Hepatocyte (in vitro differentiated cells): ENCODE results near the gene HHAT. TPM values are rescaled to one million over a fixed set of nuclear protein-coding genes. Genes with fewer than 3 reads are reported as not detected.

Source experiments
- DNase-seq: peaks from one replicate; pipeline ENCODE4 v3.0.0-alpha.2; 2016; ENCODE audit warnings: low spot score
- H2AFZ ChIP-seq: fragments of 200-600 bp; sonication (generic); 2 replicates; pipeline ENCODE4 v1.6.0; 2016; ENCODE audit warnings: antibody characterized with exemption, mild to moderate bottlenecking
- H3K27ac ChIP-seq: fragments of 200-600 bp; sonication (generic); 2 replicates; pipeline ENCODE4 v1.5.1; 2016; ENCODE audit warnings: mild to moderate bottlenecking
- H3K27me3 ChIP-seq: fragments of 200-600 bp; sonication (generic); 2 replicates; pipeline ENCODE4 v1.6.1; 2016
- H3K36me3 ChIP-seq: fragments of 200-600 bp; sonication (generic); replicated peaks from 2 replicates; pipeline ENCODE4 v1.5.1; 2016; ENCODE audit warnings: low read depth; ENCODE audit not compliant: insufficient read depth
- H3K4me1 ChIP-seq: fragments of 200-600 bp; sonication (generic); 2 replicates; pipeline ENCODE4 v1.5.1; 2016; ENCODE audit warnings: mild to moderate bottlenecking, moderate library complexity; ENCODE audit not compliant: insufficient read depth
- H3K4me2 ChIP-seq: fragments of 200-600 bp; sonication (generic); 2 replicates; pipeline ENCODE4 v1.6.0; 2016
- H3K4me3 ChIP-seq: fragments of 200-600 bp; sonication (generic); 2 replicates; pipeline ENCODE4 v1.5.1; 2016; ENCODE audit warnings: mild to moderate bottlenecking
- H3K79me2 ChIP-seq: fragments of 200-600 bp; sonication (generic); 2 replicates; pipeline ENCODE4 v1.6.0; 2017; ENCODE audit warnings: mild to moderate bottlenecking
- H3K9me2 ChIP-seq: fragments of 200-600 bp; sonication (generic); replicated peaks from 2 replicates; pipeline ENCODE4 v1.6.0; 2017; ENCODE audit warnings: mild to moderate bottlenecking; ENCODE audit not compliant: insufficient read depth
- H3K9me3 ChIP-seq: fragments of 200-600 bp; sonication (generic); 2 replicates; pipeline ENCODE4 v1.5.1; 2016; ENCODE audit warnings: low read depth, mild to moderate bottlenecking
- H4K20me1 ChIP-seq: fragments of 200-600 bp; sonication (generic); 2 replicates; pipeline ENCODE4 v1.6.0; 2016; ENCODE audit warnings: mild to moderate bottlenecking; ENCODE audit not compliant: insufficient read depth, poor library complexity, severe bottlenecking
- EZH2 ChIP-seq: fragments of 200-600 bp; sonication (generic); IDR thresholded peaks from 2 replicates; pipeline ENCODE4 v1.6.1; 2016; ENCODE audit warnings: antibody characterized with exemption, mild to moderate bottlenecking, borderline replicate concordance
- EZH2phosphoT487 ChIP-seq: fragments of 200-600 bp; sonication (generic); IDR thresholded peaks from one replicate; pipeline ENCODE4 v1.6.1; 2018; ENCODE audit warnings: antibody characterized with exemption, mild to moderate bottlenecking, low read depth, moderate library complexity; ENCODE audit not compliant: unreplicated experiment, severe bottlenecking
- WGBS: methylation state at CpG from one replicate; pipeline ENCODE4 v1.1.6; 2016; ENCODE audit warnings: low lambda C conversion rate; ENCODE audit errors: missing lambda C conversion rate; 5-methylcytosine and 5-hydroxymethylcytosine counted together
- polyA plus RNA-seq: library from polyadenylated mRNA; unstranded; fragments of >200 nt; fragmentation: Nextera tagmentation; extraction: Ambion mirVana; gene quantifications from 2 replicates; pipeline ENCODE4 v1.2.1, GENCODE V29; 2016
- total RNA-seq: library from RNA; depleted of rRNA; stranded (reverse); fragments of >200 nt; gene quantifications from 2 replicates; pipeline ENCODE4 v1.2.3, GENCODE V29; 2014
- TF ChIP-seq, protein P1 (sequence below): fragments of 200-600 bp; sonication (generic); IDR thresholded peaks from 2 replicates; pipeline ENCODE4 v1.5.1; 2016; ENCODE audit warnings: antibody characterized with exemption, mild to moderate bottlenecking; ENCODE audit not compliant: poor library complexity

The HHAT gene
- total and polyA plus RNA-seq, 2 experiments from 2014 or later: 5.3 to 6.3 TPM

DNA sequence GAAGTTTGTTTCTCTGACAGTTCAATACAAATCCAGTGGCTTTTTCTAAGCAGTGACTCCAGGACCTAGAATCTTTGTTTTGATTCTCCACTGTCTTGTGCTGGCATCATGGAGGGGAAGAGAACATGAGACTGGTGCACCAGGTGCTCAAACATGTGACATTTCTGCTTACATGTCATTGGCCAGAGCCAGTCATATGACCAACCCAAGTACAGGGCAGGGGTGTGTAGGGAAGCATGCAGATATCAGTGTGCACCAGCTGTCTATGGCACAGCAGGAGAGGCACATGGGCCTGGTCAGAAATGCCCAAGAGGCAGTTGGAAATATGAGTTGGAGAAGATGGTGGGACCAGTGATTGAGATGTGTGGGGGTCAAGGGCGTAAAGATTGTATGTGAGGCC lies 297.0 kb downstream of the HHAT start:
- no peak for DNase-seq
- Histone ChIP-seq H3K79me2 (no peaks in the 10 kb centered on the region), H2AFZ (no peak overlapping the region), H3K27me3 (peaks cover 9% of the 10 kb centered on the region), H3K36me3 (no peaks in the 10 kb centered on the region), H3K4me2 (no peak overlapping the region), H3K9me3 (no peaks in the 10 kb centered on the region), H3K4me1 (no peaks in the 10 kb centered on the region), H4K20me1 (no peaks in the 10 kb centered on the region), H3K27ac (no peak overlapping the region), H3K4me3 (no peak overlapping the region), H3K9me2 (no peaks in the 10 kb centered on the region)
- TF ChIP-seq, protein P1, sequence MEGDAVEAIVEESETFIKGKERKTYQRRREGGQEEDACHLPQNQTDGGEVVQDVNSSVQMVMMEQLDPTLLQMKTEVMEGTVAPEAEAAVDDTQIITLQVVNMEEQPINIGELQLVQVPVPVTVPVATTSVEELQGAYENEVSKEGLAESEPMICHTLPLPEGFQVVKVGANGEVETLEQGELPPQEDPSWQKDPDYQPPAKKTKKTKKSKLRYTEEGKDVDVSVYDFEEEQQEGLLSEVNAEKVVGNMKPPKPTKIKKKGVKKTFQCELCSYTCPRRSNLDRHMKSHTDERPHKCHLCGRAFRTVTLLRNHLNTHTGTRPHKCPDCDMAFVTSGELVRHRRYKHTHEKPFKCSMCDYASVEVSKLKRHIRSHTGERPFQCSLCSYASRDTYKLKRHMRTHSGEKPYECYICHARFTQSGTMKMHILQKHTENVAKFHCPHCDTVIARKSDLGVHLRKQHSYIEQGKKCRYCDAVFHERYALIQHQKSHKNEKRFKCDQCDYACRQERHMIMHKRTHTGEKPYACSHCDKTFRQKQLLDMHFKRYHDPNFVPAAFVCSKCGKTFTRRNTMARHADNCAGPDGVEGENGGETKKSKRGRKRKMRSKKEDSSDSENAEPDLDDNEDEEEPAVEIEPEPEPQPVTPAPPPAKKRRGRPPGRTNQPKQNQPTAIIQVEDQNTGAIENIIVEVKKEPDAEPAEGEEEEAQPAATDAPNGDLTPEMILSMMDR: no peak
- TF ChIP-seq EZH2 (no peak), EZH2phosphoT487 (no peak)
- 100% methylated on average over 1 of the region's 1 CpG for WGBS

DNA sequence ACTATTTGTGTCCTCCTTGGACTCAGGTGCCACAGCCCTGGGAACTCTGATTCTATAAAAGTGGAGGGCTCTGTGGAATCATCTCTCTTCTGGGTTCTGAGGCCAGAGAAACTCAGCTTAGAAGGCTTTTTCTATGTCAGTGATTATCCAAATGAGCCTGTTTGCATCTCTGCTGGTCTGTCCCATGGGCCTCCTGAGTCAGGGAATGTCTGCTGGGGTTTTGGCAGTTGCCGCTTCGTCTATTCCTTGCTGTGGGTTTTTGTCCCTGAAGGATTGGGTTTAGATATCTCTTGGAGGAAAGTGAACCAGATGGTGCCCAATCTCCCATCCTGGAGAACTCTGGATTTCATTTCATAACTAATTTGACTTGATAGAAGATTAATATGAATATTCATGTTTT lies 297.6 kb downstream of the HHAT start:
- H3K36me3 ChIP-seq: no peaks in the 10 kb centered on the region
- no peaks in the 10 kb centered on the region for H3K9me3 ChIP-seq
- no peaks in the 10 kb centered on the region for H3K9me2 ChIP-seq
- H4K20me1 ChIP-seq: no peaks in the 10 kb centered on the region
- no peak for DNase-seq
- no peak for TF ChIP-seq EZH2phosphoT487
- TF ChIP-seq, protein P1: no peak
- no peak for TF ChIP-seq EZH2
- peaks cover 8% of the 10 kb centered on the region for H3K27me3 ChIP-seq
- no peak overlapping the region for H3K4me3 ChIP-seq
- H2AFZ ChIP-seq: no peak overlapping the region
- H3K4me1 ChIP-seq: no peaks in the 10 kb centered on the region
- no peak overlapping the region for H3K27ac ChIP-seq
- WGBS: 96% methylated on average over 2 of the region's 2 CpGs
- no peaks in the 10 kb centered on the region for H3K79me2 ChIP-seq
- no peak overlapping the region for H3K4me2 ChIP-seq

DNA sequence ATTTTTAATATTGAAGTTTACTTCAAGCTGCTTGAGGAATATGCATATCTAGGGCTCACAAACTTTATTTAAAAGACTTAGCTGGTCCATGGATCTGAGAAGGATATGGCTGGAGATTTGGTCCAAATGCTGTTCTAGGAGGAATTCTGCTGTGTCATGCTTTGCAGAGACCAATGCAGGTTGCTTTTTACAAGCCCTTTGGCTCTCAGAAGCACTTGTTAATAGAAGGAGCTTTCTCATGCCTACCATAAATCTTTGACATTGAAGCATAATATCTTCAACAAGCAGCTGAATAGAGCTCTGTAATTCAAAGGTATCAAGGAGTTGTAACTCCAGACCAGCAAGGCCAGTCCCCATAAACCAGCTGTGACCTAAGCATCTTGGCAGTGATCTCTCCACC lies 299.1 kb downstream of the HHAT start:
- TF ChIP-seq EZH2 (no peak), EZH2phosphoT487 (no peak)
- TF ChIP-seq, protein P1: no peak
- peaks cover 3% of the 10 kb centered on the region for H3K27me3 ChIP-seq
- no peaks in the 10 kb centered on the region for H3K79me2 ChIP-seq
- no peaks in the 10 kb centered on the region for H4K20me1 ChIP-seq
- H3K27ac ChIP-seq: no peak overlapping the region
- H3K36me3 ChIP-seq: no peaks in the 10 kb centered on the region
- H3K9me3 ChIP-seq: no peaks in the 10 kb centered on the region
- no peak overlapping the region for H2AFZ ChIP-seq
- no peak for DNase-seq
- H3K4me2 ChIP-seq: no peak overlapping the region
- H3K4me3 ChIP-seq: no peak overlapping the region
- H3K9me2 ChIP-seq: no peaks in the 10 kb centered on the region
- peaks cover 2% of the 10 kb centered on the region for H3K4me1 ChIP-seq

DNA sequence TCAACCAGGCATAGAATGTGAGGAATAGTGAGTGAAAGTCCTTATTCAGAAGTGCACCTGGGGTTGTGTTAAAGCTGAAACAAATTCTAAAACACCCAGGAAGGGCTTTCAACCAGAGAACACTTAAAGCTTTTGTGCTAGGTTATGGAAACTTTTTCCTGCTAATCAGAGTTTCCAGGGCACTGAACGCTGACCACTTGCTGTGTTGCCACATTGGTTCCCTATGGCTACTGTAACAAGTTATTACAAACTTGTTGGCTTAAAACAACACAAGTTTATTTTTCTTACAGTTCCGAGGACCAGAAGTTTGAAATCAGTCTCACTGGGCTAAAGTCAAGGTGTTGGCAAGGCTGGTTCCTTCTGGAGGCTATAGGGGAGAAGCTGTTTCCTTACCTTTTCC lies 300.6 kb downstream of the HHAT start:
- H2AFZ ChIP-seq: no peak overlapping the region
- no peaks in the 10 kb centered on the region for H3K79me2 ChIP-seq
- 95% methylated on average over 2 of the region's 2 CpGs for WGBS
- no peak overlapping the region for H3K4me2 ChIP-seq
- no peak overlapping the region for H3K27ac ChIP-seq
- no peaks in the 10 kb centered on the region for H3K9me3 ChIP-seq
- no peaks in the 10 kb centered on the region for H3K9me2 ChIP-seq
- no peaks in the 10 kb centered on the region for H4K20me1 ChIP-seq
- H3K4me3 ChIP-seq: no peak overlapping the region
- peaks cover 2% of the 10 kb centered on the region for H3K4me1 ChIP-seq
- TF ChIP-seq EZH2phosphoT487: no peak
- TF ChIP-seq, protein P1: no peak
- no peaks in the 10 kb centered on the region for H3K36me3 ChIP-seq
- DNase-seq: no peak
- peaks cover 3% of the 10 kb centered on the region for H3K27me3 ChIP-seq
